Measurements from ENCODE around the gene ITLN1. TPM values are rescaled to one million over a fixed set of nuclear protein-coding genes. Genes with fewer than 3 reads are reported as not detected.

Gene ITLN1
- total RNA-seq, 2 experiments from 2014 or later = not detected

DNA sequence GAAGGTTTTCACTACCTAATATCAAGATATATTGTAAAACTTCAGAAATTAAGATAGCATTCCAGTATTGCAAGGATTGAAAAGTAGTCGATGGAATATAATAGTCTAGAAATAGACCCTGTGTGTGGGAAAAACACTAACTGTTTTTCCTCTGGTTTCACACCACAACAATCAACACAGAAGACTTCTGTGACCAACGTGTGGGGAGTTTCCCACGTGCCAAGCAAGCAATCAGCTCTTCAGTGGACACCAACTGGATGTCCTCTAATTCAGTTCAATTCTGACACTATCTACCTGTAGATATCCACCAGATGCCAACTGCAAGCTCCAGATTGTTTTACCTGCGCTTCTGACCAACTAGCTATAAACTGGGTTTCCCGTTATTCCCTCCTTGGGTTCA is 34.4 kb downstream of the ITLN1 start:
- TF ChIP-seq CTCF (IDR thresholded peaks at IDR 0.05) = no peak
- Mint-ChIP-seq H3K36me3 (ENCODE audit: low read depth) (no peaks in the 10 kb centered on the region), H3K4me3 (no peak overlapping the region), H3K27me3 (no peaks in the 10 kb centered on the region), H3K9me3 (peaks cover 2% of the 10 kb centered on the region), H3K4me1 (ENCODE audit: low read depth) (peaks cover 15% of the 10 kb centered on the region), H3K27ac (no peak overlapping the region)
- no peak for DNase-seq
- ChIA-PET CTCF (interaction anchor here (0.8 to 3.3 kb wide), 9 partner anchors 10 to 139 kb away, joined by 3 to 9 read pairs (median 5); partner anchors contain the start of gene CD244), POLR2A (interaction anchor here (0.6 to 1.4 kb wide), 6 partner anchors 9 to 109 kb away, joined by 3 to 4 read pairs (median 4); partner anchors contain the start of gene CD244)
- intact Hi-C loops (cut with micrococcal nuclease) = no loop called here
- no peak for ATAC-seq

DNA sequence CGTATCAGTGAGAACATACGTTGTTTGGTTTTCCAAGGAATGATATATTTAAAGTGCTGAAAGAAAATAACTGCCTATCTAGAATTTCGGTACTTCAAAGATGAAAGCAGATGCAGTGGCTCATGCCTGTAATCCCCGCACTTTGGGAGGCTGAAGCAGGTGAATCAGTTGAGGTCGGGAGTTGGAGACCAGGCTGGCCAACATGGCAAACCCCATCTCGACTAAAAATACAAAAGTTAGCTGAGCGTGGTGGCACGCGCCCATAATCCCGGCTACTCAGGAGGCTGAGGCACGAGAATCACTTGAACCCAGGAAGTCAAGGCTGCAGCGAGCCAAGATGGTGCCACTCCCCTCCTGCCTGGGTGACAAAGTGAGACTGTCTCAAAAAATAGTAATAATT is 38.7 kb downstream of the ITLN1 start:
- intact Hi-C loops (cut with micrococcal nuclease) = no loop called here
- ATAC-seq (no peak), DNase-seq (no peak)
- ChIA-PET POLR2A (no interaction called here), CTCF (interaction anchor here (1.2 to 2.5 kb wide), 5 partner anchors 9 to 105 kb away, joined by 3 to 10 read pairs (median 4); no protein-coding TSS in a partner anchor)
- no peak overlapping the region for H3K27ac Mint-ChIP-seq
- H3K9me3 Mint-ChIP-seq = no peaks in the 10 kb centered on the region
- H3K4me1 Mint-ChIP-seq (ENCODE audit: low read depth) = peaks cover 20% of the 10 kb centered on the region
- no peak for TF ChIP-seq CTCF (IDR thresholded peaks at IDR 0.05)
- no peak overlapping the region for H3K4me3 Mint-ChIP-seq
- no peaks in the 10 kb centered on the region for H3K36me3 Mint-ChIP-seq (ENCODE audit: low read depth)
- H3K27me3 Mint-ChIP-seq = no peaks in the 10 kb centered on the region

DNA sequence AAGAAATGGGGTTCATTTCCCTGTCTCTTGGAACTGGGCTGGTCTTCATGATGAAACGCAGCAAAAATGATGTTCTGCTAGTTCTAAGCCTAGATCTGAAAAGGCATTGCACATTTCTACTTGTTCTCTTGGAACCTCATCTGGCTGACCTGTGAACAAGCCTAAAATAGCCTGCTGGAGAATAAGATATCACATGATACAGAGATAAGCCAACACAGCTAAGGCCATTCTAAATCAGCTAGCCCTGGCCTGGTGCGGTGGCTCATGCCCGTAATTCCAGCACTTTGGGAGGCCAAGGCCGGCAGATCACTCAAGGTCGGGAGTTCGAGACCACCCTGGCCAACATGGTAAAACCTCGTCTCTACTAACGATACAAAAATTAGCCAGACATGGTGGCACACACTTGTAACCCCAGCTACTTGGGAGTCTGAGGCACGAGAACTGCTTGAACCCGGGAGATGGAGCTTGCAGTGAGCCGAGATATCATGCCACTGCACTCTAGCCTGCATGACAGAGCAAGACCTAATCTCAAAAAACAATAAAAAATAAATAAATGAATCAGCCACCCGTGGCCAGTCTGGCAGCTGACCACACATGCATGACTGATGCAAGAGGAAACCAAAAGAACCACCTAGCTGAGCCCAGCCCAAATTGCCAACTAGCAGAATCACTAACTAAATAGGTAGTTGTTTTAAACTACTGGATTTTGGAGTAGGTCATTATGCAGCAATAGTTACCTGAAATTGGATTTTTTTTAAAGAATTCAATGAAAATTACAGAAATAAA is 40.3 kb downstream of the ITLN1 start:
- Mint-ChIP-seq H3K9me3 (no peaks in the 10 kb centered on the region), H3K27me3 (no peaks in the 10 kb centered on the region), H3K36me3 (ENCODE audit: low read depth) (no peaks in the 10 kb centered on the region), H3K4me1 (ENCODE audit: low read depth) (peaks cover 20% of the 10 kb centered on the region), H3K4me3 (no peak overlapping the region), H3K27ac (no peak overlapping the region)
- TF ChIP-seq CTCF (IDR thresholded peaks at IDR 0.05) = no peak
- DNase-seq (peak; percentile 33), ATAC-seq (no peak)
- POLR2A ChIA-PET = no interaction called here
- CTCF ChIA-PET = interaction anchor here (0.7 to 12.6 kb wide), 7 partner anchors 9 to 110 kb away, joined by 3 to 298 read pairs (median 4); partner anchors contain the start of gene ITLN2
- intact Hi-C loops (cut with micrococcal nuclease) = no loop called here

DNA sequence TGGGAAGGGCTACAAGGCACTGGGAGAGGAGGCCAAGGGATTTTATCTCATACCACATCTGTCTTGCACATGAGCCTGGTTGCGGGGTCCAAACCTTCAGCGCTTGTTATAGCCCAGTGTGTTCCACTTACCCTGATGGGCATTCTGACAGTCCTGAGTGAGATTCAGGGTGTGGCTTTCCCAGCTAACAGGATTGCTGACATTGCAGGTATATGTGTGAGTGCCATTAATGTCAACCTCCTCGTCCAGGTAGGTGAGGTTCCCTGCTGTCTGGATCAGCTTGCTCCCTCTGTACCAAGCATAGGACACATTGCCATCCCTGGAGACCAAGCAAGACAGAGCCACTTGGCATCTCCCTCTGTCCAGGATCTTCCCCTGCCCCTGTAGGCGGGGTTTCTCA is 43.9 kb downstream of the ITLN1 start:
- no peak for TF ChIP-seq CTCF (IDR thresholded peaks at IDR 0.05)
- ChIA-PET CTCF (interaction anchor here (0.9 to 12.6 kb wide), 9 partner anchors 9 to 133 kb away, joined by 3 to 298 read pairs (median 3); partner anchors contain the start of gene ITLN2), POLR2A (interaction anchor here (1.3 to 1.8 kb wide), 2 partner anchors 9 to 15 kb away, joined by 4 read pairs; no protein-coding TSS in a partner anchor)
- Mint-ChIP-seq H3K9me3 (no peaks in the 10 kb centered on the region), H3K27ac (no peak overlapping the region), H3K4me3 (no peak overlapping the region), H3K27me3 (no peaks in the 10 kb centered on the region), H3K4me1 (ENCODE audit: low read depth) (peaks cover 51% of the 10 kb centered on the region), H3K36me3 (ENCODE audit: low read depth) (no peaks in the 10 kb centered on the region)
- DNase-seq (no peak), ATAC-seq (no peak)
- intact Hi-C loops (cut with micrococcal nuclease) = no loop called here

DNA sequence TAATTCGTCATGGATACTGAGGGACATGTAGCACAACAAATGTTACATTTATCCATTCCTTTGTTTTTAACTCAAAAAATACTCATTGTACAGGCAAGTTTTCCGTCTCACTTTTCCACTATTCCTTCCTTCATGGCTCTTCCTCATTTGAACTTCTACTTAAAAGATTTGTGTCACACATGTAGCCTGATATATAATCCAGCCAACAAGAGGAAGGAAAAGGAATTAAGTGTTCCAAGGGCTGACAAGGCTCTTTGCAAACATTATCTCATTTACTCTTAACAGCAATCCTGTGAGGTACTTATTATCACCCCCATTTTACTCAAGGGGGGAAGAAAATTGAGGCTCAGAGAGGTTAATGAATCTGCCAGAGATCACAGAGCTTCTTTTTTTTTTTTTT is 45.2 kb downstream of the ITLN1 start:
- Mint-ChIP-seq H3K9me3 (no peaks in the 10 kb centered on the region), H3K36me3 (ENCODE audit: low read depth) (no peaks in the 10 kb centered on the region), H3K4me3 (no peak overlapping the region), H3K27me3 (no peaks in the 10 kb centered on the region), H3K4me1 (ENCODE audit: low read depth) (peaks cover 60% of the 10 kb centered on the region), H3K27ac (no peak overlapping the region)
- DNase-seq (no peak), ATAC-seq (no peak)
- ChIA-PET POLR2A (interaction anchor here (0.6 to 2.0 kb wide), 3 partner anchors 10 to 44 kb away, joined by 3 to 9 read pairs (median 4); partner anchors contain the start of gene LY9), CTCF (interaction anchor here (0.9 to 12.6 kb wide), 7 partner anchors 11 to 151 kb away, joined by 3 to 298 read pairs (median 47); partner anchors contain the start of genes ITLN2 and LY9)
- no peak for TF ChIP-seq CTCF (IDR thresholded peaks at IDR 0.05)
- intact Hi-C loops (cut with micrococcal nuclease) = no loop called here

All from activated CD8-positive, alpha-beta T cell treated with anti-CD3 and anti-CD28 coated beads for 36 hours (primary cell).